B cell (primary cell): Measurements from ENCODE around the gene GALM. TPM values are rescaled to one million over a fixed set of nuclear protein-coding genes. Genes with fewer than 3 reads are reported as not detected.

ENCODE experiments used
- ATAC-seq: fragments of 200-7000 bp; cut with Tn5 transposase; one replicate; pipeline ENCODE4 v1.10.0; 2021; ENCODE audit warnings: low read depth, mild to moderate bottlenecking, moderate number of reproducible peaks, moderate library complexity
- CTCF ChIA-PET: fragments of 350-600 bp; sonication (Branson Sonifier 250); formaldehyde crosslinking; loops from one replicate; lab custom pipeline; 2021; ENCODE audit warnings: antibody characterized with exemption, inconsistent platforms; lab: Charles Lee
- POLR2A ChIA-PET: fragments of 350-600 bp; sonication (Branson Sonifier 250); formaldehyde crosslinking; loops from one replicate; lab custom pipeline; 2021; ENCODE audit warnings: antibody characterized with exemption; lab: Charles Lee
- DNase-seq: peaks from one replicate; pipeline ENCODE4 v3.0.0; 2013
- H2AFZ ChIP-seq: 2 replicates; pipeline ENCODE4 v1.6.1; 2012; ENCODE audit warnings: mild to moderate bottlenecking, low read depth, low read length; ENCODE audit not compliant: insufficient read depth, poor library complexity, severe bottlenecking
- H3K27ac ChIP-seq, 2 donors: 1 replicate in 1 of 2; 2 replicates in 1 of 2; pipeline ENCODE4 v1.5.1; 2012 to 2013; ENCODE audit warnings: low read length in 2 of 2, mild to moderate bottlenecking in 2 of 2, moderate library complexity in 1 of 2
- H3K27me3 ChIP-seq, 4 experiments: fragments of 200-600 bp in 1 of 4; sonication (generic) in 1 of 4; replicated peaks in 1 of 4; 1 replicate in 2 of 4; 2 replicates in 2 of 4; pipeline versions ENCODE4 v1.6.1 to v1.7.0; 2013 to 2016; ENCODE audit warnings: low read length in 3 of 4, mild to moderate bottlenecking in 2 of 4, mixed read lengths in 1 of 4, moderate library complexity in 1 of 4; ENCODE audit not compliant: insufficient read depth in 4 of 4, control insufficient read depth in 3 of 4; ENCODE audit errors: control extremely low read depth in 1 of 4
- H3K36me3 ChIP-seq, 2 experiments: replicated peaks in 1 of 2; 1 replicate in 1 of 2; 2 replicates in 1 of 2; pipeline versions ENCODE4 v1.6.1 to v1.7.1; 2013; ENCODE audit warnings: low read length in 1 of 2; ENCODE audit not compliant: insufficient read depth in 2 of 2, control insufficient read depth in 1 of 2; ENCODE audit errors: control extremely low read depth in 1 of 2, extremely low read depth in 1 of 2
- H3K4me1 ChIP-seq, 2 donors: fragments of 200-600 bp in 1 of 2; sonication (generic) in 1 of 2; 1 replicate in 1 of 2; 2 replicates in 1 of 2; pipeline versions ENCODE4 v1.5.1 to v1.6.1; 2013 to 2017; ENCODE audit warnings: low read length in 2 of 2; ENCODE audit not compliant: control insufficient read depth in 2 of 2, insufficient read depth in 2 of 2
- H3K4me2 ChIP-seq: replicated peaks from 2 replicates; pipeline ENCODE3; 2012; ENCODE audit warnings: mild to moderate bottlenecking, low read depth, low read length; ENCODE audit not compliant: poor library complexity, severe bottlenecking
- H3K4me3 ChIP-seq, 5 experiments: fragments of 200-600 bp in 1 of 5; sonication (generic) in 1 of 5; 1 replicate in 3 of 5; 2 replicates in 2 of 5; pipeline versions ENCODE4 v1.5.1 to v1.7.0; 2011 to 2016; ENCODE audit warnings: low read length in 4 of 5, mild to moderate bottlenecking in 4 of 5, low read depth in 2 of 5, control low read depth in 1 of 5, moderate library complexity in 1 of 5; ENCODE audit not compliant: insufficient read depth in 1 of 5; ENCODE audit errors: control extremely low read depth in 1 of 5, extremely low read depth in 1 of 5
- H3K79me2 ChIP-seq: fragments of 200-600 bp; sonication (generic); one replicate; pipeline ENCODE4 v1.6.0; 2016; ENCODE audit warnings: low read length; ENCODE audit not compliant: control insufficient read depth, insufficient read depth
- H3K9ac ChIP-seq: fragments of 200-600 bp; sonication (generic); 2 replicates; pipeline ENCODE4 v1.6.1; 2017; ENCODE audit warnings: mild to moderate bottlenecking, low read length, moderate library complexity
- H3K9me3 ChIP-seq, 3 donors: one replicate each; pipeline versions ENCODE4 v1.6.1 to v1.7.1; 2013; ENCODE audit warnings: low read length in 2 of 3; ENCODE audit not compliant: control insufficient read depth in 2 of 3, insufficient read depth in 1 of 3; ENCODE audit errors: control extremely low read depth in 1 of 3
- H4K20me1 ChIP-seq: 2 replicates; pipeline ENCODE4 v1.6.0; 2012; ENCODE audit warnings: mild to moderate bottlenecking, low read length; ENCODE audit not compliant: insufficient read depth, control insufficient read depth, poor library complexity, severe bottlenecking
- H3K27ac Mint-ChIP-seq: one replicate; pipeline ENCODE4 v1.8.0; 2021; ENCODE audit warnings: mixed read lengths
- H3K27me3 Mint-ChIP-seq: one replicate; pipeline ENCODE4 v1.8.0; 2021; ENCODE audit warnings: mixed read lengths
- H3K4me1 Mint-ChIP-seq: one replicate; pipeline ENCODE4 v1.8.0; 2021; ENCODE audit warnings: mixed read lengths
- H3K4me3 Mint-ChIP-seq: one replicate; pipeline ENCODE4 v1.8.0; 2021; ENCODE audit warnings: mixed read lengths
- H3K9me3 Mint-ChIP-seq: one replicate; pipeline ENCODE4 v1.8.0; 2022; ENCODE audit warnings: mixed read lengths; ENCODE audit not compliant: insufficient read depth
- CTCF ChIP-seq: fragments of 200-600 bp; IDR thresholded peaks from one replicate; pipeline ENCODE4 v1.8.0; 2022; ENCODE audit warnings: antibody characterized with exemption, mild to moderate bottlenecking
- EZH2 ChIP-seq: IDR thresholded peaks from 2 replicates; pipeline ENCODE4 v1.6.1; 2012; ENCODE audit warnings: borderline replicate concordance, low read depth, mild to moderate bottlenecking, moderate library complexity, low read length; ENCODE audit not compliant: insufficient read depth, poor library complexity, severe bottlenecking
- WGBS: methylation state at CpG from one replicate; pipeline ENCODE4 v1.1.5; 2013; ENCODE audit warnings: missing lambda C conversion rate; ENCODE audit not compliant: insufficient coverage; 5-methylcytosine and 5-hydroxymethylcytosine counted together
- intact Hi-C: fragments of 100-400 bp; cut with micrococcal nuclease; formaldehyde crosslinking; loops from one replicate; pipeline ENCODE4 v1.10.0; 2022
- polyA plus RNA-seq: library from polyadenylated mRNA; depleted of rRNA; stranded (reverse); fragments of >200 nt; gene quantifications from 2 replicates; pipeline ENCODE4 v1.2.3, GENCODE V29; 2012
- total RNA-seq, 2 donors: library from RNA; stranded (reverse); fragments of 120-200 nt in 1 of 2; gene quantifications; 1 replicate in 1 of 2; 2 replicates in 1 of 2; pipeline versions ENCODE4 v1.2.3 to v1.2.4, GENCODE V29; 2013 to 2022

The GALM gene
- total and polyA plus RNA-seq, 2 donors (not counting 1 experiment from before 2014, with no cell fraction given) = 5.1 to 9.7 TPM

GRCh38 chr2:38719706-38720105 lies 53.8 kb downstream of the GALM start:
- Mint-ChIP-seq H3K27ac (no peak overlapping the region), H3K4me1 (peaks cover 21% of the 10 kb centered on the region), H3K27me3 (no peaks in the 10 kb centered on the region)

More at GRCh38 chr2:38719706-38720105, 53.8 kb downstream of the GALM start:
- H3K9ac ChIP-seq = no peak overlapping the region
- no peak overlapping the region for H3K27ac ChIP-seq
- no peaks in the 10 kb centered on the region for H4K20me1 ChIP-seq
- 100% methylated on average over 5 of the region's 12 CpGs for WGBS
- H3K79me2 ChIP-seq = no peaks in the 10 kb centered on the region
- ChIA-PET CTCF (no interaction called here), POLR2A (no interaction called here)
- H3K9me3 Mint-ChIP-seq = peaks cover 3% of the 10 kb centered on the region
- TF ChIP-seq EZH2 = no peak
- no peak for TF ChIP-seq CTCF
- no peak overlapping the region for H3K4me3 Mint-ChIP-seq
- intact Hi-C loops = no loop called here
- H2AFZ ChIP-seq = no peak overlapping the region
- peaks cover 0 to 5% of the 10 kb centered on the region in 2 experiments for H3K36me3 ChIP-seq
- H3K4me2 ChIP-seq = no peak overlapping the region
- H3K4me3 ChIP-seq = no peak overlapping the region
- H3K27me3 ChIP-seq = no peaks in the 10 kb centered on the region
- peaks cover 0 to 7% (median 0%) of the 10 kb centered on the region in 3 donors for H3K9me3 ChIP-seq
- ATAC-seq (no peak), DNase-seq (no peak)
- peaks cover 11% of the 10 kb centered on the region in 2 donors for H3K4me1 ChIP-seq
